Measurements from ENCODE around the gene COPE. TPM values are rescaled to one million over a fixed set of nuclear protein-coding genes. Genes with fewer than 3 reads are reported as not detected.

The COPE gene
- total RNA-seq, 1 experiment from 2014 or later: 221 TPM

GRCh38 chr19:18966307-18966706 is 47.1 kb upstream of the COPE start:
- ChIA-PET POLR2A (ENCODE audit: unreplicated experiment) (no interaction called here), CTCF (interaction anchor here (0.6 kb wide), 1 partner anchor 10 kb away, joined by 3 read pairs; no protein-coding TSS in a partner anchor)
- Histone ChIP-seq H3K9me3 (ENCODE audit: insufficient read depth, low read depth) (no peaks in the 10 kb centered on the region), H2AFZ (no peak overlapping the region), H3K79me2 (ENCODE audit: low read depth) (no peaks in the 10 kb centered on the region), H3K27me3 (ENCODE audit: insufficient read depth, low read depth) (no peaks in the 10 kb centered on the region), H3F3A (ENCODE audit: insufficient read depth, low read depth) (peaks cover 46% of the 10 kb centered on the region), H3K4me1 (replicated peaks; ENCODE audit: insufficient read depth) (peaks cover 37% of the 10 kb centered on the region), H3K4me3 (no peak overlapping the region), H3K9me2 (ENCODE audit: insufficient read depth) (no peaks in the 10 kb centered on the region), H3K4me2 (no peak overlapping the region), H4K20me1 (ENCODE audit: insufficient read depth) (no peaks in the 10 kb centered on the region), H3K27ac (no peak overlapping the region), H3K36me3 (ENCODE audit: low read depth) (no peaks in the 10 kb centered on the region)
- DNase-seq: no peak
- intact Hi-C loops (cut with micrococcal nuclease; ENCODE audit: unreplicated experiment): no loop called here
- BruUV-seq (replicated peaks): no TSS peak
- TF ChIP-seq EZH2 (IDR thresholded peaks at IDR 0.05; ENCODE audit: low read depth): no peak
- TF ChIP-seq CTCF (conservative IDR thresholded peaks at IDR 0.05): no peak

- Histone ChIP-seq H3K4me1 (replicated peaks; ENCODE audit: insufficient read depth) (peaks cover 17% of the 10 kb centered on the region), H3K27me3 (ENCODE audit: insufficient read depth, low read depth) (no peaks in the 10 kb centered on the region), H4K20me1 (ENCODE audit: insufficient read depth) (no peaks in the 10 kb centered on the region), H3K9me2 (ENCODE audit: insufficient read depth) (no peaks in the 10 kb centered on the region), H3K4me3 (no peak overlapping the region), H3K9me3 (ENCODE audit: insufficient read depth, low read depth) (no peaks in the 10 kb centered on the region), H3K79me2 (ENCODE audit: low read depth) (no peaks in the 10 kb centered on the region), H3K36me3 (ENCODE audit: low read depth) (no peaks in the 10 kb centered on the region), H3F3A (ENCODE audit: insufficient read depth, low read depth) (peaks cover 27% of the 10 kb centered on the region), H3K27ac (no peak overlapping the region), H3K4me2 (no peak overlapping the region), H2AFZ (no peak overlapping the region)
- no peak for TF ChIP-seq CTCF (conservative IDR thresholded peaks at IDR 0.05)
- TF ChIP-seq EZH2 (IDR thresholded peaks at IDR 0.05; ENCODE audit: low read depth): no peak
- ChIA-PET CTCF (no interaction called here), POLR2A (ENCODE audit: unreplicated experiment) (no interaction called here)
- DNase-seq: no peak
- no TSS peak for BruUV-seq (replicated peaks)
- intact Hi-C loops (cut with micrococcal nuclease; ENCODE audit: unreplicated experiment): no loop called here
These were observed 44.9 kb upstream of the COPE start for GRCh38 chr19:18964121-18964520.

- no TSS peak for BruUV-seq (replicated peaks)
- ChIA-PET POLR2A (ENCODE audit: unreplicated experiment) (no interaction called here), CTCF (no interaction called here)
- Histone ChIP-seq H3K27me3 (ENCODE audit: insufficient read depth, low read depth) (no peaks in the 10 kb centered on the region), H3K4me2 (no peak overlapping the region), H4K20me1 (ENCODE audit: insufficient read depth) (no peaks in the 10 kb centered on the region), H2AFZ (no peak overlapping the region), H3K9me3 (ENCODE audit: insufficient read depth, low read depth) (no peaks in the 10 kb centered on the region), H3K4me1 (replicated peaks; ENCODE audit: insufficient read depth) (peaks cover under 1% of the 10 kb centered on the region; the same call in 1 of the 2 replicates), H3K79me2 (ENCODE audit: low read depth) (no peaks in the 10 kb centered on the region), H3K9me2 (ENCODE audit: insufficient read depth) (no peaks in the 10 kb centered on the region), H3K36me3 (ENCODE audit: low read depth) (no peaks in the 10 kb centered on the region), H3K27ac (no peak overlapping the region), H3F3A (ENCODE audit: insufficient read depth, low read depth) (peaks cover 15% of the 10 kb centered on the region; the same call in 1 of the 2 replicates), H3K4me3 (no peak overlapping the region)
- no peak for TF ChIP-seq CTCF (conservative IDR thresholded peaks at IDR 0.05)
- no peak for TF ChIP-seq EZH2 (IDR thresholded peaks at IDR 0.05; ENCODE audit: low read depth)
- DNase-seq: no peak
- intact Hi-C loops (cut with micrococcal nuclease; ENCODE audit: unreplicated experiment): no loop called here
These were observed 42.8 kb upstream of the COPE start for GRCh38 chr19:18961767-18962620.

Measured in PC-9 (cell line).